Measurements from ENCODE around the gene KRTAP12-1.

KRTAP12-1 gene

DNA sequence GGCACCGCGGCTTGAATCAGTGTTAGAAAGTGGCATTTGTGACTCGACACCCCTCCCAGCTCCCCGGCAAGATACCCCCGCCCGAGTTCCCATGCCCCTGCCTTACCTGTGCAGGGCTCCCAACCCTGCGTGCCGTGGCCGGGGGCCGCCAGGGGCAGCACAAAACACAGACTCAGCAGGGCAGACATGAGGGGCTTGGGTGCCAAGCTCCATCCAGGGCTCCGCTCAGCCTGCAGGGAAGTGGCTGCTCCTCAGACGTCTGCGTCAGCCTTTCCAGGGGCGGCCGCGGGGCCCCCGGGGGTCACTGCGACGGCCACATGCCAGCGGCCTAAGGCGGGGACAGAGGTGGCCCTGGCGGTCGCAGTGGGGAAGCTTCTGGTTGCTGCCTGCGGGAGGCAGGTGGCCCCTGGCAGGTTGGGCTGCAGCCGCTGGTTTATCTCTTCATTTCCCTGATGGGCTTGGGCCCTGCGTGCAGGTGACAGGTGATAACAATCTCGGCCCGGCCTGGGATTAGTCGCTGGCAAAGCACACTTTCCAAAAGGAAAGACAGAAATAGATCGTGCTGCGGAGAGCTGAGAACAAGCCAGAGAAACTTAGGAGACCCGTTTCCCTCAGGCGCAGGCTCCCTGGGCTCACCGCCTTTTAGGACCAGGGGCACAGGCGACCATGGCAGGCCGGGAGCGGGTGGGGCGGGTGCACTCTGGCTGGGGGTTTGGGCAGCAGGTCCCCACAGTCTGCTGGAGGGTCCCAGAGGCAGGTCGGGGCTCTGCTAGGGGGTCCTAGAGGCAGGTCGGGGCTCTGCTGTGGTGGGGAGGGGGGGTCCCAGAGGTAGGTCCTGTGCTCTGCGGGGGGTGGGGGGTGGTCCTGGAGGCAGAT lies 29.6 kb upstream of the KRTAP12-1 start, which contains the start of gene TSPEAR:
TSS of gene TSPEAR (minus strand) at position 246 of the 876 bp plus-strand sequence. CDS start at position 188, 58 bp downstream.
- Histone ChIP-seq H3K27me3 (ENCODE audit: insufficient read depth, poor library complexity, severe bottlenecking) (peaks cover 56% of the 10 kb centered on the region), H3K27ac (replicated peaks) (no peak within 1 kb of the TSS), H3K4me3 (replicated peaks; ENCODE audit: insufficient read depth, low read length) (no peak within 1 kb of the TSS)
- DNase-seq (ENCODE audit: low read depth in 1 of 2, low spot score in 1 of 2) = no peak
- TF ChIP-seq, protein P1, sequence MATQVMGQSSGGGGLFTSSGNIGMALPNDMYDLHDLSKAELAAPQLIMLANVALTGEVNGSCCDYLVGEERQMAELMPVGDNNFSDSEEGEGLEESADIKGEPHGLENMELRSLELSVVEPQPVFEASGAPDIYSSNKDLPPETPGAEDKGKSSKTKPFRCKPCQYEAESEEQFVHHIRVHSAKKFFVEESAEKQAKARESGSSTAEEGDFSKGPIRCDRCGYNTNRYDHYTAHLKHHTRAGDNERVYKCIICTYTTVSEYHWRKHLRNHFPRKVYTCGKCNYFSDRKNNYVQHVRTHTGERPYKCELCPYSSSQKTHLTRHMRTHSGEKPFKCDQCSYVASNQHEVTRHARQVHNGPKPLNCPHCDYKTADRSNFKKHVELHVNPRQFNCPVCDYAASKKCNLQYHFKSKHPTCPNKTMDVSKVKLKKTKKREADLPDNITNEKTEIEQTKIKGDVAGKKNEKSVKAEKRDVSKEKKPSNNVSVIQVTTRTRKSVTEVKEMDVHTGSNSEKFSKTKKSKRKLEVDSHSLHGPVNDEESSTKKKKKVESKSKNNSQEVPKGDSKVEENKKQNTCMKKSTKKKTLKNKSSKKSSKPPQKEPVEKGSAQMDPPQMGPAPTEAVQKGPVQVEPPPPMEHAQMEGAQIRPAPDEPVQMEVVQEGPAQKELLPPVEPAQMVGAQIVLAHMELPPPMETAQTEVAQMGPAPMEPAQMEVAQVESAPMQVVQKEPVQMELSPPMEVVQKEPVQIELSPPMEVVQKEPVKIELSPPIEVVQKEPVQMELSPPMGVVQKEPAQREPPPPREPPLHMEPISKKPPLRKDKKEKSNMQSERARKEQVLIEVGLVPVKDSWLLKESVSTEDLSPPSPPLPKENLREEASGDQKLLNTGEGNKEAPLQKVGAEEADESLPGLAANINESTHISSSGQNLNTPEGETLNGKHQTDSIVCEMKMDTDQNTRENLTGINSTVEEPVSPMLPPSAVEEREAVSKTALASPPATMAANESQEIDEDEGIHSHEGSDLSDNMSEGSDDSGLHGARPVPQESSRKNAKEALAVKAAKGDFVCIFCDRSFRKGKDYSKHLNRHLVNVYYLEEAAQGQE (IDR thresholded peaks at IDR 0.05; ENCODE audit: insufficient replicate concordance, low read depth) = no peak
- TF ChIP-seq, protein P2, sequence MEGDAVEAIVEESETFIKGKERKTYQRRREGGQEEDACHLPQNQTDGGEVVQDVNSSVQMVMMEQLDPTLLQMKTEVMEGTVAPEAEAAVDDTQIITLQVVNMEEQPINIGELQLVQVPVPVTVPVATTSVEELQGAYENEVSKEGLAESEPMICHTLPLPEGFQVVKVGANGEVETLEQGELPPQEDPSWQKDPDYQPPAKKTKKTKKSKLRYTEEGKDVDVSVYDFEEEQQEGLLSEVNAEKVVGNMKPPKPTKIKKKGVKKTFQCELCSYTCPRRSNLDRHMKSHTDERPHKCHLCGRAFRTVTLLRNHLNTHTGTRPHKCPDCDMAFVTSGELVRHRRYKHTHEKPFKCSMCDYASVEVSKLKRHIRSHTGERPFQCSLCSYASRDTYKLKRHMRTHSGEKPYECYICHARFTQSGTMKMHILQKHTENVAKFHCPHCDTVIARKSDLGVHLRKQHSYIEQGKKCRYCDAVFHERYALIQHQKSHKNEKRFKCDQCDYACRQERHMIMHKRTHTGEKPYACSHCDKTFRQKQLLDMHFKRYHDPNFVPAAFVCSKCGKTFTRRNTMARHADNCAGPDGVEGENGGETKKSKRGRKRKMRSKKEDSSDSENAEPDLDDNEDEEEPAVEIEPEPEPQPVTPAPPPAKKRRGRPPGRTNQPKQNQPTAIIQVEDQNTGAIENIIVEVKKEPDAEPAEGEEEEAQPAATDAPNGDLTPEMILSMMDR (IDR thresholded peaks at IDR 0.05; ENCODE audit: insufficient read depth, low read length) = no peak

DNA sequence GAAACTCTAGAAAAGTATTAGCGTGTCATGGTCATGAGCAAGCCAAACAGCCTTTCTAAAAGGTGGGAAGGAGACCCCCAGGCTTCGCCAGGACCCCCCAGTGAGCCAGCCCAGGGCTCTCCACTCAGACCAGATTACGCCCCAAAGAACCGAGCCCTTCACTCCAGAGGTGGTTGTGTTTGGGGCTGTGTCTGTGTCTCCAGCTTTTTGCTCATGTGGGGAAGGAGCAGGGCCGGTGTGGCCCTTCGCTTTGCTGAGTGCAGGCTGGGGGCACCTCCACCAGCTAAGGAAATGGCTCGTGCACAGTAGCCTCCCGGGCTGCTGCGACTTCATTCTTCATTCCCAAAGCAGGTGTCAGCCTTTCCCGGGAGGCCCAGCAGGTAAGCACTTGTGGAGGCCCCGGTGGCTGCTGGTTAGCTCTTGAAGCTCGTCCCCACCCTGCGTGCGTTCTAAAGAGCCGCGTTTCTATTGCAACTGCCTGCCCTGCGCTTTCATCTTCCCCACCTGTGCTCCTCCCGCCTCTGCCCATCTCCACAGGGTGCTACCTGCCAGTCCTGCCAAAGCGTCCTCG lies 28.9 kb upstream of the KRTAP12-1 start:
- peaks cover 62% of the 10 kb centered on the region for H3K27me3 ChIP-seq (ENCODE audit: insufficient read depth, poor library complexity, severe bottlenecking)
- TF ChIP-seq, protein P2 (IDR thresholded peaks at IDR 0.05; ENCODE audit: insufficient read depth, low read length) = no peak
- TF ChIP-seq, protein P1 (IDR thresholded peaks at IDR 0.05; ENCODE audit: insufficient replicate concordance, low read depth) = no peak
- TF ChIP-seq GABPA (IDR thresholded peaks at IDR 0.05; ENCODE audit: low read depth) (no peak), SPI1 (IDR thresholded peaks at IDR 0.05; ENCODE audit: borderline replicate concordance, low read depth) (no peak), POLR2AphosphoS5 (IDR thresholded peaks at IDR 0.05; ENCODE audit: low read depth) (no peak)
- no peak overlapping the region for H3K4me3 ChIP-seq (replicated peaks; ENCODE audit: insufficient read depth, low read length)
- DNase-seq (ENCODE audit: low read depth in 1 of 2, low spot score in 1 of 2) = no peak
- H3K27ac ChIP-seq (replicated peaks) = no peak overlapping the region

DNA sequence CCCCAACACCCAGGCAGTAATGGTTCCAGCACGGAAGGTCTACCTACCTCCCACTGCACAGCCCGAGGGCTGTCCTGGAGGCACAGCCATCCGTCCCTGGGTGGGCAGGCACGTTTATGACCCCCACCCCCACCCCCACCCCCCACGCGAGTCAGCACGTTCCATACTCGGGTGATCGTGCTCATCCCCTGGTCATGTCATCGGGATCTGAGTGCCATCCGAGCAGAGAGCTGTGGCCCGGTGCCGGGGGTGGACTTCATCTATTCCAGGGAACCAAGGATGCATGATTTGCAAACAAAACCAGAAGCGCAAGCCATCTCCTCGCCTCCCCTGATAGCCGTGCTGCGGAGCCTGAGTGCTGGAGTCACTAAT lies 28.3 kb upstream of the KRTAP12-1 start:
- H3K27me3 ChIP-seq (ENCODE audit: insufficient read depth, poor library complexity, severe bottlenecking) = peaks cover 60% of the 10 kb centered on the region
- H3K4me3 ChIP-seq (replicated peaks; ENCODE audit: insufficient read depth, low read length) = no peak overlapping the region
- H3K27ac ChIP-seq (replicated peaks) = no peak overlapping the region
- TF ChIP-seq POLR2AphosphoS5 (IDR thresholded peaks at IDR 0.05; ENCODE audit: low read depth) = no peak
- TF ChIP-seq, protein P2 (IDR thresholded peaks at IDR 0.05; ENCODE audit: insufficient read depth, low read length) = no peak
- TF ChIP-seq, protein P1 (IDR thresholded peaks at IDR 0.05; ENCODE audit: insufficient replicate concordance, low read depth) = no peak
- no peak for TF ChIP-seq SPI1 (IDR thresholded peaks at IDR 0.05; ENCODE audit: borderline replicate concordance, low read depth)
- no peak for TF ChIP-seq GABPA (IDR thresholded peaks at IDR 0.05; ENCODE audit: low read depth)
- no peak for DNase-seq (ENCODE audit: low read depth in 1 of 2, low spot score in 1 of 2)

All from HL-60 (cell line).